KMS-11 (cell line): ENCODE measurements around the gene MFAP4.

ENCODE experiments used
- H2AFZ ChIP-seq: fragments of 200-600 bp; sonication (generic); 2 replicates; pipeline ENCODE4 v1.6.1; 2016; ENCODE audit warnings: antibody characterized with exemption, mixed run types, low read depth
- H3K27ac ChIP-seq: fragments of 200-600 bp; sonication (generic); 2 replicates; pipeline ENCODE4 v1.6.1; 2016; ENCODE audit warnings: mild to moderate bottlenecking, mixed run types
- H3K27me3 ChIP-seq: fragments of 200-600 bp; sonication (generic); 2 replicates; pipeline ENCODE4 v1.6.1; 2017; ENCODE audit warnings: mild to moderate bottlenecking, low read depth, mixed run types, moderate library complexity; ENCODE audit not compliant: insufficient read depth
- H3K36me3 ChIP-seq: fragments of 200-600 bp; sonication (generic); 2 replicates; pipeline ENCODE4 v1.6.1; 2017; ENCODE audit warnings: mild to moderate bottlenecking, mixed run types; ENCODE audit not compliant: insufficient read depth
- H3K4me1 ChIP-seq: fragments of 200-600 bp; sonication (generic); 2 replicates; pipeline ENCODE4 v1.6.1; 2016; ENCODE audit warnings: mild to moderate bottlenecking, low read depth, mixed run types; ENCODE audit not compliant: poor library complexity, severe bottlenecking
- H3K4me2 ChIP-seq: fragments of 200-600 bp; sonication (generic); 2 replicates; pipeline ENCODE4 v1.7.0; 2016; ENCODE audit warnings: mild to moderate bottlenecking, mixed run types
- H3K4me3 ChIP-seq: fragments of 200-600 bp; sonication (generic); IDR thresholded peaks from 2 replicates; pipeline ENCODE4 v1.6.1; 2017; ENCODE audit warnings: low read depth, low read length, mixed read lengths; ENCODE audit not compliant: insufficient read depth
- H3K79me2 ChIP-seq: fragments of 200-600 bp; sonication (generic); 2 replicates; pipeline ENCODE4 v1.6.1; 2016; ENCODE audit warnings: low read depth, mixed run types; ENCODE audit not compliant: insufficient read depth
- H3K9ac ChIP-seq: fragments of 200-600 bp; sonication (generic); 2 replicates; pipeline ENCODE4 v1.6.1; 2016; ENCODE audit warnings: mild to moderate bottlenecking, mixed run types
- H4K20me1 ChIP-seq: fragments of 200-600 bp; sonication (generic); 2 replicates; pipeline ENCODE4 v1.6.1; 2016; ENCODE audit warnings: mild to moderate bottlenecking, mixed run types; ENCODE audit not compliant: insufficient read depth
- CTCF ChIP-seq: fragments of 200-600 bp; sonication (generic); conservative IDR thresholded peaks from 2 replicates; pipeline ENCODE4 v1.6.1; 2017; ENCODE audit warnings: low read depth, mild to moderate bottlenecking, antibody characterized with exemption, low read length, moderate library complexity, mixed read lengths

The MFAP4 gene

DNA sequence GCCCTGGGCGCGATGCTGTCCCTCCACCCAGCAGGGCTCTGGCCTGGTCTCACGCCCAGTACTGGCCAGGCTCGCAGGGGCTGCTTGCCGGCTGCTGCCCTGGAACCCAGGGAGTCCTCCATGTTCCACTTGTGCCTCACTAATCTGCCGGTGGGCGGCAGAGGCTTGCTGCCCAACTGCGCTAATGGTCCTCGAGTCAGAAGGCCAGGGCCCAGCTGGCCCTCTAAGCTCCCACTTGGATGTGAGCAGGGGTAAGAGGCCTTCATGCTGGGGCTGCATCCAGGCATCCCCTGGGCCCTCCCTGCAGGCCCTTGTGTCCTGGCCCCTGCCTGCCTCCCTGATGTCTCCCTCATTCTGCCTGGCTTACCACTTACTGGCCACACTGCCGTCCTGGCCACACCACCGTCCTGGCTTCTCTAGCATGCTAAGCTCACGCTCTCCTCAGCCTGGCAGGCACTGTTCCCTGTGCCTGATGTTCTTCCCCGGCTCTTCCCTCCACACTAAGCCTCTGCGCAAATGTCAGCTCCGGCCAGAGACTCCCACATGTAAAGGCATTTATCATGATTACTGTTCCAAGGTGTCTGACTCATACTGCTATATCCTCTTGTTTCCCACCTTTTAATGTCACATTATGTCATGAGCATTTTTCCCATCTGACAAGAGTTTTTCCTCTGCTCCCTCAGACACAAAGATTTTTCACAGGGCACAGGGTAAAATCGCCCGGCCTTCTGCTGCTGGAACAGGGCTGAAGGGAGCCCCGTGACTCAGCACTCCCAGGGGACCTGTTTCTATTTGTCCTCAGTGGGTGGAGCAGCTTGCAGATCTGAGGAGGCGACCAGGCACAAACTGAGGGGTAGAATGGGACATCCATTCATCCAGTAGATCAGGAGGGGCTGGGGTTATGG lies 40.4 kb downstream of the MFAP4 start:
- H3K4me1 ChIP-seq: no peaks in the 10 kb centered on the region
- no peak overlapping the region for H3K4me2 ChIP-seq
- no peak overlapping the region for H3K9ac ChIP-seq
- H3K36me3 ChIP-seq: no peaks in the 10 kb centered on the region
- H3K27ac ChIP-seq: no peak overlapping the region
- H3K27me3 ChIP-seq: no peaks in the 10 kb centered on the region
- no peak overlapping the region for H2AFZ ChIP-seq
- H3K4me3 ChIP-seq: no peak overlapping the region
- no peak for TF ChIP-seq CTCF
- no peaks in the 10 kb centered on the region for H3K79me2 ChIP-seq
- no peaks in the 10 kb centered on the region for H4K20me1 ChIP-seq

DNA sequence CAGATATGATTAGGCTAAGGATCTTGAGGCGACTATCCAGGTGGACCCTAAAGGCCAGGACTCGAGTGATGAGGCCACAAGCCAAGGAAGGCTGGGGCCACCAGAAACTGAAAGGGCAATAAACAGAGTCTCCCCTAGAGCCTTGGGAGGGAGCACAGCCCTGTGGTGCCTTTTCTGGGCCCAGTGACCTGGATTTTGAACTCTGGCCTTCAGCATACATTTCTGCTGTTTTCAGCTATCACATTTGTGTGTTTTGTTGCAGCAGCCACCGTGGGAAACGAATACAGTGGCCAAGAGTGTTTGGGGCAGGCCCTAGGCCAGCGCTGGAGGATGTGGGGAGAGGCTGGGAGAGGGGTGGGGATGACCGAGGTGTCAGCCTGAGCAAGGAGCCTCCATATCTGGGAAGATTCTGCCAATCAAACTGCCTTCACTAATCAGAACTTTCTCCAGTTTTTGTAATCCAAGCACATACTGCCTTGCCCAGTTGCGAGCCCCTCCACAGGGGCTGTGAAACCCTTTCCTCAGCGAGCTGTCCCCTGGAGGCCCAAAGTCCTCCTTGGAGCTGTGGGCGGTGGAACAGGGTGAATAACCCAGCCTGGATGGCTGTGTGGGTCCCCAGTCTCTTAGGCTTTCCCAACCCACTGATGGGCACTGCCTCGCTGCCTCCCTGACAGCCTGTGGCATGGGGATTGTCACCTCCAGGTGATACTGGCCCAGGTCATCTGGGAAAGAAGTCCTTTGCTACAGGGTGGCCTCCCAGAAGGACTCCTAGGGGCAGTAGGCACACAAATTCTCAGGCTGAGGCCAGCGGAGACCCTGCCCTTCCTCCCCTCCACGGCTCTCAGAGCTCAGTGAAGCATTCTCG lies 41.3 kb downstream of the MFAP4 start:
- H3K27me3 ChIP-seq: no peaks in the 10 kb centered on the region
- TF ChIP-seq CTCF: no peak
- H4K20me1 ChIP-seq: no peaks in the 10 kb centered on the region
- no peak overlapping the region for H3K4me2 ChIP-seq
- H3K36me3 ChIP-seq: no peaks in the 10 kb centered on the region
- no peaks in the 10 kb centered on the region for H3K79me2 ChIP-seq
- H3K27ac ChIP-seq: no peak overlapping the region
- no peak overlapping the region for H2AFZ ChIP-seq
- no peaks in the 10 kb centered on the region for H3K4me1 ChIP-seq
- H3K9ac ChIP-seq: no peak overlapping the region
- H3K4me3 ChIP-seq: no peak overlapping the region

DNA sequence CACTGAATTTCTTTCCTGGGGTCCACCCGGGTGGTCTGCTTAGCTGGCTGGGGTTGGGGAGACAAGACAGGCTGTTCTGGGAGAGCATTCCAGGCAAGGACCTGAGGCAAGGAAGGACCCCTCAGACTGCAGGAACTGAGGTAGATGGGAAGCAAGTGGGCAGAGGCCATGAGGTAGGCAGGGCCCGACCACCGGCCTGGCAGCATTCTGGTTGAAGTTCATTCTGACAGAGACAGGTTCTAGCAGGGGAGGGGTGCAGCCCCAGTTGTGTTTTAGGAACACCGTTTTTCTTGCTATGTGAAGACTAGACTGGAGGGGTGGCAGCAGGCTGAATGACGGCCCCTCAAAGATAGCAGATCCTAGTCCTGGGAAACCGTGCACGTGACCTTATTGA lies 41.9 kb downstream of the MFAP4 start:
- no peak for TF ChIP-seq CTCF
- Histone ChIP-seq H2AFZ (no peak overlapping the region), H3K4me2 (no peak overlapping the region), H3K9ac (no peak overlapping the region), H3K27me3 (no peaks in the 10 kb centered on the region), H3K79me2 (no peaks in the 10 kb centered on the region), H3K36me3 (no peaks in the 10 kb centered on the region), H4K20me1 (no peaks in the 10 kb centered on the region), H3K4me3 (no peak overlapping the region), H3K4me1 (no peaks in the 10 kb centered on the region), H3K27ac (no peak overlapping the region)

DNA sequence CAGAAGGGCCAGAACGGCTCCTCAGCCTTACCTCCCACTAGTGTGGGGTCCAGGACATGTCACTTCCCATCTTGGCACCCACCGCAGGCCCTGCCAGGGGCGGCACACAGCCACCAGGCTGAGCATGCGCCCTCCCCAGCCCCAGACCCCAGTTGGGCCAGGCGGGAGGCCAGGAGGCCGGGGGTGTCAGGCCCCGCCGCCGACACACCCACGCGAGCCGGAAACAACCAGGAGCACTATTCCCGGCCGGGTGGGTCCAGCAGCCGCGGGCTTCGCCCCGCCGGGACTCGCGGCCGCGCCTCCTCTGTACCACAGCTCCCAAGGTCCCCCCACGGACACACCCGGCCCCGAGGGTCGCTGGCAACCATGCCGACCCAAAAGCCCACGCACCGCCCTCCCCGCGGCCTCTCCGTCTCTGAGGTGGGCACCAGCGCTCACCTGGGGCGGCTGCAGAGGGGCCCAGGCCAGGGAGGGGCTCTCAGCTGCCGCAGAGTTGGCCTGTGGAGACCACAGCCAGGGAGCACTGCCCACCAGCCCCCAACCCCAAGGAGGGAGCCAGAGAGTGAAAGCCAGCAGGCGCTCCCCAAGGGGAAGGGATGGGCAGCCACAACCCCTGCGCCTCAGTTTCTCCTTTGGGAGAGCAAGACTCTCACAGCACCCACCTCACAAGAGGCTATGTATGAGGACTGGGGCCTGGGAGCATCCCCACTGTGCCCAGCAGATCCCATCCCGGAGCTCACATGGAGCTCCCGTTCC lies 42.5 kb downstream of the MFAP4 start:
- H4K20me1 ChIP-seq: no peaks in the 10 kb centered on the region
- H3K27me3 ChIP-seq: no peaks in the 10 kb centered on the region
- no peaks in the 10 kb centered on the region for H3K79me2 ChIP-seq
- H3K4me3 ChIP-seq: no peak overlapping the region
- H3K36me3 ChIP-seq: no peaks in the 10 kb centered on the region
- no peak for TF ChIP-seq CTCF
- no peak overlapping the region for H2AFZ ChIP-seq
- H3K4me1 ChIP-seq: no peaks in the 10 kb centered on the region
- no peak overlapping the region for H3K4me2 ChIP-seq
- H3K27ac ChIP-seq: no peak overlapping the region
- H3K9ac ChIP-seq: no peak overlapping the region
